Spleen (tissue), 7 donors: ENCODE results near the gene SCAMP4.

ENCODE experiments used
- CTCF ChIP-seq, 11 experiments: fragments of 200-600 bp in 7 of 11; fragments of 450-650 bp in 4 of 11; sonication (generic) in 4 of 11; IDR thresholded peaks in 8 of 11; conservative IDR thresholded peaks in 3 of 11; 1 replicate in 7 of 11; 2 replicates in 4 of 11; pipeline versions ENCODE4 v1.4.0 to v1.8.0; 2016 to 2021; ENCODE audit warnings: antibody characterized with exemption in 11 of 11, inconsistent platforms in 4 of 11, mild to moderate bottlenecking in 1 of 11
- POLR2AphosphoS5 ChIP-seq, 3 donors: sonication (generic); formaldehyde crosslinking; IDR thresholded peaks; one replicate each; pipeline ENCODE4 v1.5.1; 2017; ENCODE audit warnings: antibody characterized with exemption in 3 of 3
- donor health status: DM: no; HTN: no; CAD: no; lungs with moderate emphysema.
- donor health status: DM: no; HTN: no; CAD: no.
- donor health status: DM: no; HTN: no; CAD: no.

GRCh38 chr19:1967087-1967608 is 61.9 kb downstream of the SCAMP4 start:
- TF ChIP-seq CTCF (IDR thresholded peaks at IDR 0.05 in 8 of 11, conservative IDR thresholded peaks at IDR 0.05 in 3 of 11) (no peak), POLR2AphosphoS5 (IDR thresholded peaks at IDR 0.05) (peak in 1 of 3 donors; percentile 63)
